SK-N-SH (cell line): ENCODE measurements around the gene IGF2BP2. TPM values are rescaled to one million over a fixed set of nuclear protein-coding genes. Genes with fewer than 3 reads are reported as not detected.

Source experiments
- CTCF ChIA-PET: fragments of 300-600, 350-600 bp; formaldehyde crosslinking; extraction: SDS; loops from one replicate; lab custom pipeline; 2021; lab: Yijun Ruan, JAX
- POLR2A ChIA-PET: fragments of 350-600 bp; sonication (Branson Sonifier 250); formaldehyde crosslinking; extraction: SDS; loops from one replicate; lab custom pipeline; 2020; ENCODE audit warnings: antibody characterized with exemption, inconsistent platforms; lab: Yijun Ruan, JAX
- DNase-seq: peaks from one replicate; pipeline ENCODE4 v3.0.0; 2012
- H2AFZ ChIP-seq: fragments of 200-600 bp; sonication (generic); 2 replicates; pipeline ENCODE4 v1.8.1; 2016; ENCODE audit warnings: antibody characterized with exemption, mild to moderate bottlenecking, low read depth
- H3F3A ChIP-seq: fragments of 200-600 bp; sonication (generic); replicated peaks from 2 replicates; pipeline ENCODE3; 2016; ENCODE audit warnings: antibody characterized with exemption, mild to moderate bottlenecking; ENCODE audit not compliant: insufficient read depth
- H3K27ac ChIP-seq, 2 experiments: fragments of 200-500 bp in 1 of 2; fragments of 200-600 bp in 1 of 2; sonication (Bioruptor generic) in 1 of 2; sonication (generic), shearing (Covaris generic) in 1 of 2; 2 replicates each; pipeline versions ENCODE4 v1.5.1 to v1.6.1; 2014 to 2016; ENCODE audit warnings: low read depth in 2 of 2, inconsistent platforms in 1 of 2, low read length in 1 of 2, mild to moderate bottlenecking in 1 of 2, mixed read lengths in 1 of 2
- H3K27me3 ChIP-seq: fragments of 200-600 bp; sonication (generic), shearing (Covaris generic); 2 replicates; pipeline ENCODE4 v1.6.1; 2016; ENCODE audit warnings: mixed run types; ENCODE audit not compliant: insufficient read depth
- H3K36me3 ChIP-seq, 2 experiments: fragments of 200-500 bp in 1 of 2; fragments of 200-600 bp in 1 of 2; sonication (Bioruptor generic) in 1 of 2; sonication (generic) in 1 of 2; replicated peaks in 1 of 2; 2 replicates each; pipeline versions ENCODE3 to v1.5.1; 2014 to 2016; ENCODE audit warnings: low read length in 1 of 2, mild to moderate bottlenecking in 1 of 2; ENCODE audit not compliant: insufficient read depth in 2 of 2, control insufficient read depth in 1 of 2
- H3K4me1 ChIP-seq, 2 experiments: fragments of 200-500 bp in 1 of 2; fragments of 200-600 bp in 1 of 2; sonication (Bioruptor generic) in 1 of 2; sonication (generic), shearing (Covaris generic) in 1 of 2; 2 replicates each; pipeline versions ENCODE4 v1.5.1 to v1.6.1; 2014 to 2016; ENCODE audit warnings: low read depth in 1 of 2, low read length in 1 of 2, mixed run types in 1 of 2; ENCODE audit not compliant: insufficient read depth in 2 of 2, control insufficient read depth in 1 of 2
- H3K4me2 ChIP-seq: fragments of 200-600 bp; sonication (generic), shearing (Covaris generic); 2 replicates; pipeline ENCODE4 v1.6.1; 2017; ENCODE audit warnings: mixed run types
- H3K4me3 ChIP-seq, 2 experiments: fragments of 200-500 bp in 1 of 2; fragments of 200-600 bp in 1 of 2; sonication (Bioruptor generic) in 1 of 2; sonication (generic), shearing (Covaris generic) in 1 of 2; 2 replicates each; pipeline versions ENCODE4 v1.5.1 to v1.8.1; 2014 to 2016; ENCODE audit warnings: low read depth in 2 of 2, inconsistent platforms in 1 of 2, low read length in 1 of 2, mild to moderate bottlenecking in 1 of 2, mixed read lengths in 1 of 2, moderate library complexity in 1 of 2
- H3K79me2 ChIP-seq: fragments of 200-600 bp; sonication (generic); 2 replicates; pipeline ENCODE4 v1.8.1; 2017; ENCODE audit warnings: mild to moderate bottlenecking; ENCODE audit not compliant: insufficient read depth
- H3K9ac ChIP-seq: fragments of 200-600 bp; sonication (generic); 2 replicates; pipeline ENCODE4 v1.6.1; 2017; ENCODE audit warnings: mixed run types
- H3K9me2 ChIP-seq: fragments of 200-600 bp; sonication (generic); 2 replicates; pipeline ENCODE4 v1.6.1; 2017; ENCODE audit warnings: mixed run types
- H3K9me3 ChIP-seq: fragments of 200-600 bp; sonication (generic); 2 replicates; pipeline ENCODE4 v1.6.1; 2017; ENCODE audit warnings: mixed run types, mild to moderate bottlenecking, moderate library complexity
- H4K20me1 ChIP-seq: fragments of 200-600 bp; sonication (generic); 2 replicates; pipeline ENCODE4 v1.6.1; 2017; ENCODE audit warnings: mild to moderate bottlenecking, mixed run types; ENCODE audit not compliant: insufficient read depth
- CHD2 ChIP-seq: fragments of 150-350 bp; IDR thresholded peaks from 2 replicates; pipeline ENCODE4 v1.6.1; 2018; ENCODE audit warnings: low read length; ENCODE audit not compliant: partially characterized antibody
- EP300 ChIP-seq, 2 experiments: IDR thresholded peaks; 2 replicates each; pipeline versions ENCODE4 v1.4.0 to v1.6.1; 2012; ENCODE audit warnings: borderline replicate concordance in 1 of 2, low read depth in 1 of 2, low read length in 1 of 2
- GABPA ChIP-seq: IDR thresholded peaks from 2 replicates; pipeline ENCODE4 v1.4.0; 2012; ENCODE audit warnings: low read depth, mild to moderate bottlenecking
- IRF3 ChIP-seq: fragments of 150-350 bp; IDR thresholded peaks from 2 replicates; pipeline ENCODE4 v1.6.1; 2016; ENCODE audit warnings: mild to moderate bottlenecking, low read depth, low read length
- JUND ChIP-seq: IDR thresholded peaks from 2 replicates; pipeline ENCODE4 v1.4.0; 2012
- MEF2A ChIP-seq: IDR thresholded peaks from 2 replicates; pipeline ENCODE4 v1.4.0; 2012; ENCODE audit warnings: low read depth, borderline replicate concordance
- NFIC ChIP-seq: IDR thresholded peaks from 2 replicates; pipeline ENCODE4 v1.4.0; 2012; ENCODE audit warnings: borderline replicate concordance
- NRF1 ChIP-seq: IDR thresholded peaks from 2 replicates; pipeline ENCODE4 v1.6.1; 2012; ENCODE audit warnings: low read depth, mild to moderate bottlenecking, low read length
- RFX5 ChIP-seq: IDR thresholded peaks from 2 replicates; pipeline ENCODE4 v1.6.1; 2012; ENCODE audit warnings: mild to moderate bottlenecking, improper control_type of control experiment, low read length
- TCF12 ChIP-seq: IDR thresholded peaks from 2 replicates; pipeline ENCODE4 v1.4.0; 2012
- USF1 ChIP-seq: IDR thresholded peaks from 2 replicates; pipeline ENCODE4 v1.4.0; 2012; ENCODE audit warnings: low read depth, borderline replicate concordance
- YY1 ChIP-seq: IDR thresholded peaks from 2 replicates; pipeline ENCODE4 v1.4.0; 2012; ENCODE audit warnings: low read depth, mild to moderate bottlenecking
- ZBTB33 ChIP-seq: IDR thresholded peaks from 2 replicates; pipeline ENCODE4 v1.4.0; 2012; ENCODE audit warnings: low read depth, borderline replicate concordance
- WGBS: methylation state at CpG from one replicate; pipeline ENCODE4 v1.1.6; 2017; ENCODE audit warnings: low lambda C conversion rate; 5-methylcytosine and 5-hydroxymethylcytosine counted together
- polyA plus RNA-seq, 3 experiments: library from polyadenylated mRNA; depleted of rRNA; stranded (reverse); fragments of >200 nt; gene quantifications; 2 replicates each; pipeline ENCODE4 v1.2.3, GENCODE V29; 2012
- TF ChIP-seq, protein P1 (sequence below): fragments of 200-600 bp; sonication (generic); IDR thresholded peaks from 2 replicates; pipeline ENCODE4 v1.6.1; 2017; ENCODE audit warnings: antibody characterized with exemption, mild to moderate bottlenecking, moderate library complexity
- TF ChIP-seq, protein P2 (sequence below): fragments of 150-350 bp; IDR thresholded peaks from 2 replicates; pipeline ENCODE4 v1.6.1; 2017; ENCODE audit warnings: antibody characterized with exemption, low read length, low read depth, borderline replicate concordance

Gene IGF2BP2
- polyA plus RNA-seq, 1 of the 3 experiments (the other 2 are of a cell fraction): 5.4 TPM

GRCh38 chr3:185789134-185789533, 35.7 kb downstream of the IGF2BP2 start:
- Histone ChIP-seq H3K4me3 (no peak overlapping the region), H3K9ac (no peak overlapping the region), H4K20me1 (peaks cover 100% of the 10 kb centered on the region), H2AFZ (no peak overlapping the region), H3K4me2 (no peak overlapping the region), H3K9me3 (no peaks in the 10 kb centered on the region), H3K4me1 (peaks cover 0 to 23% of the 10 kb centered on the region in 2 experiments; a peak in 1 of 4 replicates), H3K27me3 (no peaks in the 10 kb centered on the region), H3F3A (peaks cover 15% of the 10 kb centered on the region), H3K79me2 (peaks cover 100% of the 10 kb centered on the region)
- CTCF ChIA-PET: interaction anchor here (0.6 to 4.3 kb wide), 3 partner anchors 21 to 154 kb away, joined by 3 to 23 read pairs (median 4); no protein-coding TSS in a partner anchor
- POLR2A ChIA-PET: no interaction called here
- WGBS: 93% methylated on average over 2 of the region's 2 CpGs
- DNase-seq: no peak
- no peak for TF ChIP-seq RFX5
- no peak for TF ChIP-seq NFIC
- TF ChIP-seq YY1: no peak
- TF ChIP-seq CHD2: no peak
- TF ChIP-seq EP300 (IDR thresholded peaks at IDR 0.05; ENCODE audit: borderline replicate concordance in 1 of 2, low read depth in 1 of 2, low read length in 1 of 2): no peak
- TF ChIP-seq, protein P1, sequence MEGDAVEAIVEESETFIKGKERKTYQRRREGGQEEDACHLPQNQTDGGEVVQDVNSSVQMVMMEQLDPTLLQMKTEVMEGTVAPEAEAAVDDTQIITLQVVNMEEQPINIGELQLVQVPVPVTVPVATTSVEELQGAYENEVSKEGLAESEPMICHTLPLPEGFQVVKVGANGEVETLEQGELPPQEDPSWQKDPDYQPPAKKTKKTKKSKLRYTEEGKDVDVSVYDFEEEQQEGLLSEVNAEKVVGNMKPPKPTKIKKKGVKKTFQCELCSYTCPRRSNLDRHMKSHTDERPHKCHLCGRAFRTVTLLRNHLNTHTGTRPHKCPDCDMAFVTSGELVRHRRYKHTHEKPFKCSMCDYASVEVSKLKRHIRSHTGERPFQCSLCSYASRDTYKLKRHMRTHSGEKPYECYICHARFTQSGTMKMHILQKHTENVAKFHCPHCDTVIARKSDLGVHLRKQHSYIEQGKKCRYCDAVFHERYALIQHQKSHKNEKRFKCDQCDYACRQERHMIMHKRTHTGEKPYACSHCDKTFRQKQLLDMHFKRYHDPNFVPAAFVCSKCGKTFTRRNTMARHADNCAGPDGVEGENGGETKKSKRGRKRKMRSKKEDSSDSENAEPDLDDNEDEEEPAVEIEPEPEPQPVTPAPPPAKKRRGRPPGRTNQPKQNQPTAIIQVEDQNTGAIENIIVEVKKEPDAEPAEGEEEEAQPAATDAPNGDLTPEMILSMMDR: no peak
- no peak for TF ChIP-seq JUND
- no peak for TF ChIP-seq ZBTB33
- TF ChIP-seq MEF2A: no peak
- TF ChIP-seq, protein P2, sequence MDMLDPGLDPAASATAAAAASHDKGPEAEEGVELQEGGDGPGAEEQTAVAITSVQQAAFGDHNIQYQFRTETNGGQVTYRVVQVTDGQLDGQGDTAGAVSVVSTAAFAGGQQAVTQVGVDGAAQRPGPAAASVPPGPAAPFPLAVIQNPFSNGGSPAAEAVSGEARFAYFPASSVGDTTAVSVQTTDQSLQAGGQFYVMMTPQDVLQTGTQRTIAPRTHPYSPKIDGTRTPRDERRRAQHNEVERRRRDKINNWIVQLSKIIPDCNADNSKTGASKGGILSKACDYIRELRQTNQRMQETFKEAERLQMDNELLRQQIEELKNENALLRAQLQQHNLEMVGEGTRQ: no peak
- TF ChIP-seq IRF3: no peak
- TF ChIP-seq GABPA: no peak
- no peak for TF ChIP-seq NRF1
- TF ChIP-seq TCF12: no peak
- no peak for TF ChIP-seq USF1
- TF ChIP-seq, all 33 proteins: peak for 0
- Histone ChIP-seq H3K27ac (no peak overlapping the region), H3K9me2 (no peaks in the 10 kb centered on the region), H3K36me3 (peaks cover 0 to 9% of the 10 kb centered on the region in 2 experiments)
